GM15510 (cell line): ENCODE results near the gene RGS16.

Source experiments
- POLR2A ChIP-seq: IDR thresholded peaks from 3 replicates; pipeline ENCODE4 v1.6.1; 2011; ENCODE audit warnings: borderline replicate concordance; ENCODE audit not compliant: insufficient read length; ENCODE audit errors: extremely low read depth

Gene RGS16

GRCh38 chr1:182633657-182634281 is 29.6 kb upstream of the RGS16 start:
- no peak for TF ChIP-seq POLR2A

GRCh38 chr1:182633031-182633430 is 28.8 kb upstream of the RGS16 start:
- no peak for TF ChIP-seq POLR2A

GRCh38 chr1:182631954-182632353 is 27.8 kb upstream of the RGS16 start:
- no peak for TF ChIP-seq POLR2A

DNA sequence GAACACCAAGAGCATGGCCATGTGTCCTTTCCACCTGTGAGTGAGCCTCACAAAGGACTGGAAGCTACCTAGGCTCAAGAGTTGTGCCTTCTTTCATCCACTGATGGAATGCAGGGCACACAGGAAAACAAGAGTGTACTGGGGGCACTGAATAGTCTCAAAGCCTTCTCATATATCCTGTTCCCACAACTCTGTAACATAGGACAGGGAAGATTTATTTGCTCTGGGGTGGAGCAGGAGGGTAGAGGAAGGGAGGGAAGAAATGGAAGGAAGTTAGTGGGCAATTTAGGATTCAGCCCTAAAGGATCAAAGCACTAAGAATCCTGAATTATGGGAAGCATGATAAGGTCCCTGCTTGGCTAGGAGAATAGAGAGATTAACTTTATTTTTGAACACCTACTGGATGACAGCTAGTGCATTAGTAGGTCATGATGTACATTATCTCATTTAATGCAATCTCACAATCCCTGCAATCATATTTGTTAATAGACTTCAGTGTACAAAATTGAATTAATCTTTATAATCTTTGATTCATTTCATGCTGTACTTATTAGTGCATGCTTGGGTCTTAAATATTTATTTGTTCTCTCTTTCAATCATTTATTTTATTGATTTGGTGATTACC is 27.0 kb upstream of the RGS16 start:
- TF ChIP-seq POLR2A = no peak

DNA sequence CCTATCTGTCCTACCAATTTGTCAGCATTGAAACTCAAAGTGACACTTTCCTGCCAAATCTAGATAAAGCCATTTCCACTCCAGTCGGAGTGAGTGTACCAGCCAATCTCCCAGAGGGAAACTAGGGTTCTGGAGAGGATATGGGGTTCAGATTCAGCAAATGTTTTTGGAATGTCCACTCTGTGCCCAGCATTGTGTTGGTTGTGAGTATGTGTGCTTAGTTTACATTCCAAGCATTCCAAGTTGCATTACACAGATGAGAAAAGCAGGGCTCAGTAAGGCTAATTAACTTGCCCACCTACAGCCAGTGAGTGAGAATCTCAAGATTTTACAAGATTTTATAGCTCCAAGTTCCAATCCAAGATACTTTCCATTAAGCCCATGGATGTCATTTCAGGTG is 26.4 kb upstream of the RGS16 start:
- no peak for TF ChIP-seq POLR2A

GRCh38 chr1:182629499-182630096 is 25.4 kb upstream of the RGS16 start:
- no peak for TF ChIP-seq POLR2A

DNA sequence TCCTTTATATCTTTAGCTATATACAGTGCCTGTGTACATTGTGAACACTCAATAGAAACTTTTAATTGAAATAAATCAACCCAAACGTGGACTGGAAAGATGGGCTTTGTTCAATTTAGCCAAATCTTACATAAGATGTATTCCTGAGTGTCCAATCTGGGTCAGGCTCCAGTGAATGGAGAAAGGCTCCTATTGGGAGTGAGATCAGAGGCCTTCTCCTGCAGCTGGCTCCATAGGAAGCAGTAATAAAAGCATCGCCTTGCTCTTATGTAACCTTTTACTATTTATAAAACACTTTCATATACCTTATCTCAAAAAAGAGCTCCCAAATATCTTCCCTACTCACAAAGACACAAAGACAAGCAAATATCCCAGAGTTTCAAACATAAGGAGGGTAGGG is 24.9 kb upstream of the RGS16 start:
- TF ChIP-seq POLR2A = no peak

DNA sequence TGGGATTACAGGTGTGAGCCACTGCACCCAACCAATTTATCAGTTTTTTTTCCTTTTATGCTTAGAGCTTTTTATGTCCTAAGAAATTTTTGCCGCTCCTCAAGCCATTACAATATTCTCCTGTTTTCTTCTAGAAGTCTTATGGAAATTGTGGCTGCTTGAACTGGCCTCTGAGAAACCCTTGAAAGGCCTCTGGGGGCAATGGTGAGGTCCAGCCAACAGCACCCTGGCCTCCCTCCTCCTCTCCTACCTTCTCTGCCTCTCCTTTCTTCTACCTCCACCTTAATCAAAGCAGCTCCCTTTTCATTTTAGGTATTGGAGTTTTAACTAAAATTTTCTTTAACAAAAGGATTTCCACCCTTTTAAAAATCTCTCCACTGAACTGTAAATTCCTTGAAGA is 24.5 kb upstream of the RGS16 start:
- TF ChIP-seq POLR2A = no peak

DNA sequence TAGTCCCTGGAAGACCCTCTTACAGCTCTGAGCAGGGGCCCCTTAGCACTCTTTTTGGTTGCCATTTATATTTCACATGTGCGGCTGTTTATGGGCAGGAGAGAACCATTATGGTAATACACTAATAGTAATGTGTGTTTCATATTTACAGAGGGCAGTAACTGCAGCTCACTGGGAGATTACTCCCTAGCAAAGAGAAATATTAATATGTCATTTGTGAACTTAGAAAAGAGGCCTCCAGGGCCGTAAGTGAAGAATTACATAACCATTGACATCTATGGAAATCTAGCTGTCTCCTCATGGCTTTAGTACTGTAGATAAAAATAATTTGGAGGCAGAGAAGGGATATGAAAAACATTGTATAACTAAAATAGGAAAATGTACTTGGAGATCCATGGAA is 23.4 kb upstream of the RGS16 start:
- no peak for TF ChIP-seq POLR2A

GRCh38 chr1:182626527-182626926 is 22.3 kb upstream of the RGS16 start:
- no peak for TF ChIP-seq POLR2A

- TF ChIP-seq POLR2A = no peak
Measured at GRCh38 chr1:182625719-182626504, 21.7 kb upstream of the RGS16 start.

- TF ChIP-seq POLR2A = no peak
Measured at GRCh38 chr1:182625024-182625423, 20.8 kb upstream of the RGS16 start.

DNA sequence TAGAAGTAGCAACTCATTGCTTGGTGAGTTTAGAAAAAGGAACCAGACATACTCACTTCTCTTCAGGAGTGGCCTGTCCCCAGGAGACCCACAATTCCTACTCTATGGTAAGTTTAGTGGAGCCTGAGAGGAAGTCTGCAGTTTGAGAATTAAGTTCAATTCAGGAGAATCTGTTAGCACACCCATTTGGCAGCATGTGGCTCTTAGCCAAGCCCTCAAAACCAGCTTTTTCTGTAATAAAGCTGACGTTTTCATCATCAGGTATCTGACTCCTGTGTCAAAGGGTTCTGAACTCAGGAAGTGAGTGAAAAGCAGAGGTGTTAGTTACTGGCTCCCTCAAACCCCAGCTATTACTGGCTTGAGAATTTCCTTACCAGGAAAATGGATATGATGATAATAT is 20.4 kb upstream of the RGS16 start:
- no peak for TF ChIP-seq POLR2A

- TF ChIP-seq POLR2A = no peak
Measured at GRCh38 chr1:182622901-182623528, 18.8 kb upstream of the RGS16 start.

- no peak for TF ChIP-seq POLR2A
Measured at GRCh38 chr1:182621906-182622305, 17.7 kb upstream of the RGS16 start.
